ENCODE results near the gene KIAA0513.

DNA sequence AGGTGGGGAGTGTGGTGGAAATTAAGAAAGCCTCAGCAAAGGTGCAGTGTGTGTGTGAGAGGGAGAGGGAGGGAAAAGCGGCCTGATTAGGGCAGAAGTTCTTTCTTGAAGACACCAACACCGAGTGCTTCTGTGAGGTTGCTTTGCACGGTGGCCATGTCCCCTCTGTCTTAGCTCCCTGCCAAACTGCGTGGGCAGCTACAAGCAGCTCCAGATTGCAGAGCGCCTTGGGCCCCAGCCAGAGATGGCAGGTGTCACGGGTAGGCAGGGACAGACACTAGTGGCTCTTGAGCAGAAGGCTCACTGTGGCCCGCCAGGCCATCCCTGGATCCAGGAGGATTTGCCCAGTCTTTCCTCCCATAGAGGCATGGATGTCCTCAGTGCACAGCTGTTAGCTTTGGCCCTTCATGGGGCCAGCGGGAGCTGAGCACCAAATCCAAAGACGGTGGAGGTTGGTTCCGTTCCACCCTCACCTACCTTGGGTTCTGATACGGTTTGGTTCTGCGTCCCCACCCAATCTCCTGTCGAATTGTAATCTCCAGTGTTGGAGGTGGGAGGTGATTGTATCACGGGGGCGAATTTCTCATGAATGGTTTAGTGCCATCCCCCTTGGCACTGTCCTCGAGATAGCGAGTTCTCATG is 21.4 kb downstream of the KIAA0513 start:
- TF ChIP-seq, protein P1, sequence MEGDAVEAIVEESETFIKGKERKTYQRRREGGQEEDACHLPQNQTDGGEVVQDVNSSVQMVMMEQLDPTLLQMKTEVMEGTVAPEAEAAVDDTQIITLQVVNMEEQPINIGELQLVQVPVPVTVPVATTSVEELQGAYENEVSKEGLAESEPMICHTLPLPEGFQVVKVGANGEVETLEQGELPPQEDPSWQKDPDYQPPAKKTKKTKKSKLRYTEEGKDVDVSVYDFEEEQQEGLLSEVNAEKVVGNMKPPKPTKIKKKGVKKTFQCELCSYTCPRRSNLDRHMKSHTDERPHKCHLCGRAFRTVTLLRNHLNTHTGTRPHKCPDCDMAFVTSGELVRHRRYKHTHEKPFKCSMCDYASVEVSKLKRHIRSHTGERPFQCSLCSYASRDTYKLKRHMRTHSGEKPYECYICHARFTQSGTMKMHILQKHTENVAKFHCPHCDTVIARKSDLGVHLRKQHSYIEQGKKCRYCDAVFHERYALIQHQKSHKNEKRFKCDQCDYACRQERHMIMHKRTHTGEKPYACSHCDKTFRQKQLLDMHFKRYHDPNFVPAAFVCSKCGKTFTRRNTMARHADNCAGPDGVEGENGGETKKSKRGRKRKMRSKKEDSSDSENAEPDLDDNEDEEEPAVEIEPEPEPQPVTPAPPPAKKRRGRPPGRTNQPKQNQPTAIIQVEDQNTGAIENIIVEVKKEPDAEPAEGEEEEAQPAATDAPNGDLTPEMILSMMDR (IDR thresholded peaks at IDR 0.05), result no peak
- TF ChIP-seq POLR2A (IDR thresholded peaks at IDR 0.05), result no peak

Measured in thyroid gland (tissue), 4 donors.